B cell (primary cell): ENCODE measurements around the gene LENEP. TPM values are rescaled to one million over a fixed set of nuclear protein-coding genes. Genes with fewer than 3 reads are reported as not detected.
A peak's percentile ranks its signal among the peaks of the same experiment; 100 is the strongest.

ENCODE experiments used
- ATAC-seq: fragments of 200-7000 bp; cut with Tn5 transposase; one replicate; pipeline ENCODE4 v1.10.0; 2021; ENCODE audit warnings: low read depth, mild to moderate bottlenecking, moderate number of reproducible peaks, moderate library complexity
- CTCF ChIA-PET: fragments of 350-600 bp; sonication (Branson Sonifier 250); formaldehyde crosslinking; loops from one replicate; lab custom pipeline; 2021; ENCODE audit warnings: antibody characterized with exemption, inconsistent platforms; lab: Charles Lee
- POLR2A ChIA-PET: fragments of 350-600 bp; sonication (Branson Sonifier 250); formaldehyde crosslinking; loops from one replicate; lab custom pipeline; 2021; ENCODE audit warnings: antibody characterized with exemption; lab: Charles Lee
- DNase-seq: peaks from one replicate; pipeline ENCODE4 v3.0.0; 2013
- H2AFZ ChIP-seq: 2 replicates; pipeline ENCODE4 v1.6.1; 2012; ENCODE audit warnings: mild to moderate bottlenecking, low read depth, low read length; ENCODE audit not compliant: insufficient read depth, poor library complexity, severe bottlenecking
- H3K27ac ChIP-seq, 2 donors: 1 replicate in 1 of 2; 2 replicates in 1 of 2; pipeline ENCODE4 v1.5.1; 2012 to 2013; ENCODE audit warnings: low read length in 2 of 2, mild to moderate bottlenecking in 2 of 2, moderate library complexity in 1 of 2
- H3K27me3 ChIP-seq, 4 experiments: fragments of 200-600 bp in 1 of 4; sonication (generic) in 1 of 4; replicated peaks in 1 of 4; 1 replicate in 2 of 4; 2 replicates in 2 of 4; pipeline versions ENCODE4 v1.6.1 to v1.7.0; 2013 to 2016; ENCODE audit warnings: low read length in 3 of 4, mild to moderate bottlenecking in 2 of 4, mixed read lengths in 1 of 4, moderate library complexity in 1 of 4; ENCODE audit not compliant: insufficient read depth in 4 of 4, control insufficient read depth in 3 of 4; ENCODE audit errors: control extremely low read depth in 1 of 4
- H3K36me3 ChIP-seq, 2 experiments: replicated peaks in 1 of 2; 1 replicate in 1 of 2; 2 replicates in 1 of 2; pipeline versions ENCODE4 v1.6.1 to v1.7.1; 2013; ENCODE audit warnings: low read length in 1 of 2; ENCODE audit not compliant: insufficient read depth in 2 of 2, control insufficient read depth in 1 of 2; ENCODE audit errors: control extremely low read depth in 1 of 2, extremely low read depth in 1 of 2
- H3K4me1 ChIP-seq, 2 donors: fragments of 200-600 bp in 1 of 2; sonication (generic) in 1 of 2; 1 replicate in 1 of 2; 2 replicates in 1 of 2; pipeline versions ENCODE4 v1.5.1 to v1.6.1; 2013 to 2017; ENCODE audit warnings: low read length in 2 of 2; ENCODE audit not compliant: control insufficient read depth in 2 of 2, insufficient read depth in 2 of 2
- H3K4me2 ChIP-seq: replicated peaks from 2 replicates; pipeline ENCODE3; 2012; ENCODE audit warnings: mild to moderate bottlenecking, low read depth, low read length; ENCODE audit not compliant: poor library complexity, severe bottlenecking
- H3K4me3 ChIP-seq, 5 experiments: fragments of 200-600 bp in 1 of 5; sonication (generic) in 1 of 5; 1 replicate in 3 of 5; 2 replicates in 2 of 5; pipeline versions ENCODE4 v1.5.1 to v1.7.0; 2011 to 2016; ENCODE audit warnings: low read length in 4 of 5, mild to moderate bottlenecking in 4 of 5, low read depth in 2 of 5, control low read depth in 1 of 5, moderate library complexity in 1 of 5; ENCODE audit not compliant: insufficient read depth in 1 of 5; ENCODE audit errors: control extremely low read depth in 1 of 5, extremely low read depth in 1 of 5
- H3K79me2 ChIP-seq: fragments of 200-600 bp; sonication (generic); one replicate; pipeline ENCODE4 v1.6.0; 2016; ENCODE audit warnings: low read length; ENCODE audit not compliant: control insufficient read depth, insufficient read depth
- H3K9ac ChIP-seq: fragments of 200-600 bp; sonication (generic); 2 replicates; pipeline ENCODE4 v1.6.1; 2017; ENCODE audit warnings: mild to moderate bottlenecking, low read length, moderate library complexity
- H3K9me3 ChIP-seq, 3 donors: one replicate each; pipeline versions ENCODE4 v1.6.1 to v1.7.1; 2013; ENCODE audit warnings: low read length in 2 of 3; ENCODE audit not compliant: control insufficient read depth in 2 of 3, insufficient read depth in 1 of 3; ENCODE audit errors: control extremely low read depth in 1 of 3
- H4K20me1 ChIP-seq: 2 replicates; pipeline ENCODE4 v1.6.0; 2012; ENCODE audit warnings: mild to moderate bottlenecking, low read length; ENCODE audit not compliant: insufficient read depth, control insufficient read depth, poor library complexity, severe bottlenecking
- H3K27ac Mint-ChIP-seq: one replicate; pipeline ENCODE4 v1.8.0; 2021; ENCODE audit warnings: mixed read lengths
- H3K27me3 Mint-ChIP-seq: one replicate; pipeline ENCODE4 v1.8.0; 2021; ENCODE audit warnings: mixed read lengths
- H3K4me1 Mint-ChIP-seq: one replicate; pipeline ENCODE4 v1.8.0; 2021; ENCODE audit warnings: mixed read lengths
- H3K4me3 Mint-ChIP-seq: one replicate; pipeline ENCODE4 v1.8.0; 2021; ENCODE audit warnings: mixed read lengths
- H3K9me3 Mint-ChIP-seq: one replicate; pipeline ENCODE4 v1.8.0; 2022; ENCODE audit warnings: mixed read lengths; ENCODE audit not compliant: insufficient read depth
- EZH2 ChIP-seq: IDR thresholded peaks from 2 replicates; pipeline ENCODE4 v1.6.1; 2012; ENCODE audit warnings: borderline replicate concordance, low read depth, mild to moderate bottlenecking, moderate library complexity, low read length; ENCODE audit not compliant: insufficient read depth, poor library complexity, severe bottlenecking
- WGBS: methylation state at CpG from one replicate; pipeline ENCODE4 v1.1.5; 2013; ENCODE audit warnings: missing lambda C conversion rate; ENCODE audit not compliant: insufficient coverage; 5-methylcytosine and 5-hydroxymethylcytosine counted together
- intact Hi-C: fragments of 100-400 bp; cut with micrococcal nuclease; formaldehyde crosslinking; loops from one replicate; pipeline ENCODE4 v1.10.0; 2022
- polyA plus RNA-seq: library from polyadenylated mRNA; depleted of rRNA; stranded (reverse); fragments of >200 nt; gene quantifications from 2 replicates; pipeline ENCODE4 v1.2.3, GENCODE V29; 2012
- total RNA-seq, 2 donors: library from RNA; stranded (reverse); fragments of 120-200 nt in 1 of 2; gene quantifications; 1 replicate in 1 of 2; 2 replicates in 1 of 2; pipeline versions ENCODE4 v1.2.3 to v1.2.4, GENCODE V29; 2013 to 2022
- TF ChIP-seq, protein P1 (sequence below): fragments of 200-600 bp; IDR thresholded peaks from one replicate; pipeline ENCODE4 v1.8.0; 2022; ENCODE audit warnings: antibody characterized with exemption, mild to moderate bottlenecking

Gene LENEP
- total and polyA plus RNA-seq, 2 donors (not counting 1 experiment from before 2014, with no cell fraction given): 2.0 TPM; not detected in 1

DNA sequence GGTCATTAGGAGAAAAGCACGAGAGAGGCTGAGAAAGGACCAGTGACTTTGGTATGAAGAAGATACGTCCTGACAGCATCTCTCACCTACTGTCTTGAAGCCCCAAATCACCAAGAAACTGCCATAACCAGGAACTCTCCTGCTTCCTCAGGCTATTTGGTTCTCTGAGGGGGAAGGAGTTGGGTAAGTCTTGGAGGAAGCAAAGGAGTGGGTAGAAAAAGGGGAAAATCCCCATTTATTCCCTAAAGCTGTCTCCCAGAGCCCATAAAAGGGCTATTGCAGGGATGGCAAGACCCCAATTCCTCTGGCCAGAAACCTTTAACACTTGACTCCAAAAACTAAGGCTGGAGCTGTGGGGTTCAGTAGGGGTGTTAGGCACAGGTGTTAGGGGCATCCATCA, 35.4 kb upstream of the LENEP start:
- Histone ChIP-seq H3K79me2 (peaks cover 80% of the 10 kb centered on the region), H3K4me2 (no peak overlapping the region), H3K36me3 (peaks cover 0 to 23% of the 10 kb centered on the region in 2 experiments), H4K20me1 (peaks cover 49% of the 10 kb centered on the region), H3K9ac (no peak overlapping the region), H3K27me3 (no peaks in the 10 kb centered on the region), H3K27ac (no peak overlapping the region), H3K4me3 (no peak overlapping the region), H3K4me1 (peaks cover 50 to 58% of the 10 kb centered on the region in 2 donors), H3K9me3 (no peaks in the 10 kb centered on the region), H2AFZ (no peak overlapping the region)
- H3K27me3 Mint-ChIP-seq: no peaks in the 10 kb centered on the region
- H3K4me3 Mint-ChIP-seq: no peak overlapping the region
- no peaks in the 10 kb centered on the region for H3K9me3 Mint-ChIP-seq
- CTCF ChIA-PET: interaction anchor here (1.3 to 1.6 kb wide), 2 partner anchors 25 to 61 kb away, joined by 3 to 4 read pairs; partner anchors contain the start of gene FLAD1
- no CpG with 5 or more reads among the region's 2 CpGs for WGBS
- H3K4me1 Mint-ChIP-seq: peaks cover 63% of the 10 kb centered on the region
- DNase-seq (no peak), ATAC-seq (no peak)
- TF ChIP-seq EZH2: no peak
- TF ChIP-seq, protein P1, sequence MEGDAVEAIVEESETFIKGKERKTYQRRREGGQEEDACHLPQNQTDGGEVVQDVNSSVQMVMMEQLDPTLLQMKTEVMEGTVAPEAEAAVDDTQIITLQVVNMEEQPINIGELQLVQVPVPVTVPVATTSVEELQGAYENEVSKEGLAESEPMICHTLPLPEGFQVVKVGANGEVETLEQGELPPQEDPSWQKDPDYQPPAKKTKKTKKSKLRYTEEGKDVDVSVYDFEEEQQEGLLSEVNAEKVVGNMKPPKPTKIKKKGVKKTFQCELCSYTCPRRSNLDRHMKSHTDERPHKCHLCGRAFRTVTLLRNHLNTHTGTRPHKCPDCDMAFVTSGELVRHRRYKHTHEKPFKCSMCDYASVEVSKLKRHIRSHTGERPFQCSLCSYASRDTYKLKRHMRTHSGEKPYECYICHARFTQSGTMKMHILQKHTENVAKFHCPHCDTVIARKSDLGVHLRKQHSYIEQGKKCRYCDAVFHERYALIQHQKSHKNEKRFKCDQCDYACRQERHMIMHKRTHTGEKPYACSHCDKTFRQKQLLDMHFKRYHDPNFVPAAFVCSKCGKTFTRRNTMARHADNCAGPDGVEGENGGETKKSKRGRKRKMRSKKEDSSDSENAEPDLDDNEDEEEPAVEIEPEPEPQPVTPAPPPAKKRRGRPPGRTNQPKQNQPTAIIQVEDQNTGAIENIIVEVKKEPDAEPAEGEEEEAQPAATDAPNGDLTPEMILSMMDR: no peak
- peak overlapping the region; percentile 46 for H3K27ac Mint-ChIP-seq
- intact Hi-C loops: loop anchor here (5.0 kb wide), 1 partner anchor 351 kb away; the partner anchor contains the start of gene ADAR
- POLR2A ChIA-PET: no interaction called here

DNA sequence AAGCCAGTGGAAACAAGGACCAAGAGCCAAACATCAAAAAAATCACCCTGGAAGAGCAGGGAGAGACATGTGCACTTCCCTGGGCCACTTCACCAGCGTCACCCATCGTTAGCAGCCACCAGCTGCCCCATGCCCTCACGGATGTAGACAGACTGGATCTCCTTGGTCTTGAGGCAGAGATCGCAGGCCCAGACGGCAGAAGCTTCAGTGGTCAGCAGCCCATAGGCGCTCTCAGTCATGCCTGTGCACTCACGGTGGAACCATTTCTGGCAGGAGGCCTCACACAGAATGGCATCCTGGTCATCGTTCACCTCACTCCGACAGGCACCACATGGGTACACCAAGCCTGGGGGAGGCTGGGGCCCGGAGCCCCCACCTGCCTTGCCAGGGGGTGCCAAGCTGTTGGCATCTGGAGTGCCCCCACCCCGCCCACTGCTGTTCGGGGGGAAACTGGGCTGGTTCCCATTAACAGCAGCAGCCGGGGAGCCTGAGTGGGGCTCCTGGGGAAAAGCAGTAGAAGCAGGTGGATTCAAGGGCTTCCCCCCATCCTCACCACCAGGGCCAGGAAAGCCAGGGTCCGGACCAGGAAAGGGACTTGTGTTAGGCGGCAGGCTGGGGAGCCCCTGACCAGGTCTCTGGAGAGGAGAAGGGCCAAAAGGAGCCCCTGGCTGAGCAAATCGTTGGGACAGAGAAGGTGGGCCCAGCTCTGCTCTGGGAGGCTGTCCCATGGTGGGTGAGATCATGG, 34.5 kb upstream of the LENEP start:
- Mint-ChIP-seq H3K27me3 (no peaks in the 10 kb centered on the region), H3K4me1 (peaks cover 55% of the 10 kb centered on the region), H3K4me3 (no peak overlapping the region), H3K9me3 (no peaks in the 10 kb centered on the region), H3K27ac (peak overlapping the region; percentile 46)
- Histone ChIP-seq H3K27me3 (no peaks in the 10 kb centered on the region), H3K27ac (no peak overlapping the region), H3K4me2 (no peak overlapping the region), H3K36me3 (peaks cover 0 to 28% of the 10 kb centered on the region in 2 experiments), H3K79me2 (peaks cover 77% of the 10 kb centered on the region), H3K4me3 (no peak overlapping the region), H3K4me1 (peaks cover 43 to 58% of the 10 kb centered on the region in 2 donors), H2AFZ (no peak overlapping the region), H3K9me3 (no peaks in the 10 kb centered on the region), H3K9ac (no peak overlapping the region), H4K20me1 (peaks cover 41% of the 10 kb centered on the region)
- ChIA-PET CTCF (interaction anchor here (0.7 to 6.5 kb wide), 5 partner anchors 13 to 60 kb away, joined by 3 to 38 read pairs (median 3); partner anchors contain the start of genes CKS1B, FLAD1 and SHC1), POLR2A (no interaction called here)
- ATAC-seq (no peak), DNase-seq (no peak)
- TF ChIP-seq, protein P1: no peak
- no peak for TF ChIP-seq EZH2
- WGBS: 97% methylated on average over 15 of the region's 16 CpGs
- intact Hi-C loops: loop anchor here (5.0 kb wide), 1 partner anchor 352 kb away; the partner anchor contains the start of gene ADAR
